GM23248 (cell line): ENCODE results near the gene ANKRD6.

Experiments used
- EZH2 ChIP-seq: fragments of 200-600 bp; sonication (generic); IDR thresholded peaks from 2 replicates; pipeline ENCODE4 v1.6.1; 2018; ENCODE audit warnings: antibody characterized with exemption, mild to moderate bottlenecking; ENCODE audit not compliant: insufficient read depth, poor library complexity, severe bottlenecking
- EZH2phosphoT487 ChIP-seq: fragments of 200-600 bp; sonication (generic); IDR thresholded peaks from 2 replicates; pipeline ENCODE4 v1.6.1; 2018; ENCODE audit warnings: antibody characterized with exemption, moderate library complexity, mild to moderate bottlenecking, low read depth; ENCODE audit not compliant: insufficient read depth

DNA sequence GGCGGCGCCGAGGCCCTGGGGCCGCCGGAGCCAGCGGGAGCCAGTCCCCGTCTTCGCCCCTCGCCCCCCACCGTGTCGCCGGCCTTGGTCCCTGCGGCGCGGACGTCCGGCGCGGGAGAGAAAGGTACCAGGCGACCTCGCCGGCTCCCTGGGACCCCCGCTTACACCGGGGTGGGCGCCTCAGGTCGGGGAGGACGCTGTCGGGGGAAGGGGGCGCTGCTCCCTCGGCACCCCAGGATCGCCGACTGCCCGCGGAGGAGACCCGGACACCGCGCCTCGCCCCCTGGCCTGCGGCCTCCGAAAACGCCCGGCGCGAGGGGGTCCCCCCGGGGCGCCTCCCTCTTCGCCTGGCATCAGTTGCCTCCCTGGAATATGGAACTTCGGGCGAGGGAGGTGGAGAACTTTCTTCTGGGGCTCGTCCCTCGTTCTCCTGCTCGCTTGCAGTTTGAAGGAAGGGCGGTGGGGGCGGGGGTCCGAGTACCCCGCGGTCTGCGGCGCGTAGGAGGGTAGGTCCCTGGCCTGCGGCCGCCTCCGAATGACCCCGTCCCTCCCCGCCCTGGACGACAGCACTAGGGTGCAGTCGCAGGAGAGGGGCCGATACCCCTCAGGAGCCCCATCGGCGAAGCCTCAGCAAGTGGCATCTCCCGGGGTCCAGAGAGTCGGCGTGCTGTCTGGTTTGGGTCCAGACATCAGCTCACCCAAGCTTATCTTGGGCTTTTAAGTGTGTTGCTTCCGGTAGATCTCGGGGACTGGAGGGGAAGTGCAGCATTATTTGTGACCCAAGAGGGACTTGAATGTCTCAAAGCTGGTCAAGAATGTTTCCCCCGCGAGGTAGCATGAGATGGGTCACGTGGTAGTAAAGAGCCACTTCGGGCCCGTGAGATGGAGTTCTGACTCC, 549 bp downstream of the ANKRD6 start:
- TF ChIP-seq EZH2phosphoT487 (no peak), EZH2 (peak; percentile 64)
